NCI-H1436 treated with DMSO at 0.1 percent for 48 hours (cell line): ENCODE data around the gene TMEM259.
"Not testable (repeated sequence)": the region's sequence is repeated elsewhere in the genome, so short reads cannot be mapped to it uniquely, and the experiment has no call there.

Experiments
- DNase-seq: peaks from one replicate; lab custom pipeline; 2025; lab: John Stamatoyannopoulos, UW

Gene TMEM259

DNA sequence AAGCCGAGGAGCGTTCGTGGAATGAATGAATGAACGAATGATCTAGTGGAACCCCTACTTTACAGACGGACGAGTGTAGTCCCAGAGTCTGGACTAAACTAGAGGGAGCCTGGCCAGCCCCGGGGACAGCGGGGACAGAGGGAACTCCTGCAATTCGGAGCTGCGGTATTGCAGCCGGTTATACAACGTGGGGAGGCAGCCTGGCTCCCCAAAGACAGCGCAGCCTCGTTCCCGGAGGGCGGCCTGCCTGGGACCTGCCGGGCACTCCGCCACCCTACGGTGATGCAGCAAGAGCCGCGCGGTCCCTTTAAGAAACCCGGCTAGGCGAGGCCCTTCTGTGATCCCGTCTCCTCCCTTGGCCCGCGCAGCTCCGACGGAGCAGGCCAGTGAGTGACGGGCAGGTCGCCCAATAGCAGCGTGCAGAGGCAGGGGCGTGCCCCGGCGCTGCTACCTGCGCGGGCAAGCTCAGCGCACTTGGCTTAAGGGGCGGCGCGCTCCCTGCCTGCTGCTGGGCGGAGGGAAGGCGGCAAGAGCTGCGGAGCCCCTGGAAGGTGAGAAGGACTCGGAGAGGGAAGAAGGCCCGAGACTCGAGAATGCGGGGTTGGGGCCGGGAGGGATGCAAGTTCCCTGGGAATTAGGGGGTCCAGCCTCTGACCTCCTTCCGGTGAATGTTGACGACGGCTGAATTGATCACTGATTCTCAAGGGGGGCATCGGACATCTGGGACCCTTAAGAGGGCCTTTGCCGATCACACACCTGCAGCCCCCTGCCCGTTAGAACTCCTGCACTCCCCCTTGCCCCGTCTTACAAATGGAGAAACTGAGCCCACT is 18.9 kb upstream of the TMEM259 start, which contains the start of gene ABCA7:
Gene ABCA7, plus strand, starts transcription at position 462 of the 830 bp plus-strand sequence. CDS start 1,255 bp downstream, outside the sequence.
- peak; percentile 90 for DNase-seq

GRCh38 chr19:1038978-1039645 is 18.2 kb upstream of the TMEM259 start:
- DNase-seq = no peak

DNA sequence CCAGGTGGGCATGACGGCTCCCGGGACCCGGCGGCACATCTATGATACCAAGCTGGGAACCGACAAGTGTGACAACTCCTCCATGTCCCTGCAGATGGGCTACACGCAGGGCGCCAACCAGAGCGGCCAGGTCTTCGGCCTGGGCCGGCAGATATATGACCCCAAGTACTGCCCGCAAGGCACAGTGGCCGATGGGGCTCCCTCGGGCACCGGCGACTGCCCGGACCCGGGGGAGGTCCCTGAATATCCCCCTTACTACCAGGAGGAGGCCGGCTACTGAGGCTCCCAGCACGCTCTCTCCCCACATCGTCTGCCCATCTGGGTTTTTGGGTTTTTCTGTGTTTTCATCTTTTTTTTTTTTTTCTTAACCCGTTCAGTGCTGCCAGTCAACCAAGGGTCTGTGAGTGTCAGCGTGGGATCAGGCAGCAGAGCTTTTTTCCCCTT is 16.7 kb upstream of the TMEM259 start:
- DNase-seq = no peak

GRCh38 chr19:1035998-1036621 is 15.2 kb upstream of the TMEM259 start:
- DNase-seq = no peak

- no peak for DNase-seq
Measured at GRCh38 chr19:1032264-1032867, 11.4 kb upstream of the TMEM259 start.

DNA sequence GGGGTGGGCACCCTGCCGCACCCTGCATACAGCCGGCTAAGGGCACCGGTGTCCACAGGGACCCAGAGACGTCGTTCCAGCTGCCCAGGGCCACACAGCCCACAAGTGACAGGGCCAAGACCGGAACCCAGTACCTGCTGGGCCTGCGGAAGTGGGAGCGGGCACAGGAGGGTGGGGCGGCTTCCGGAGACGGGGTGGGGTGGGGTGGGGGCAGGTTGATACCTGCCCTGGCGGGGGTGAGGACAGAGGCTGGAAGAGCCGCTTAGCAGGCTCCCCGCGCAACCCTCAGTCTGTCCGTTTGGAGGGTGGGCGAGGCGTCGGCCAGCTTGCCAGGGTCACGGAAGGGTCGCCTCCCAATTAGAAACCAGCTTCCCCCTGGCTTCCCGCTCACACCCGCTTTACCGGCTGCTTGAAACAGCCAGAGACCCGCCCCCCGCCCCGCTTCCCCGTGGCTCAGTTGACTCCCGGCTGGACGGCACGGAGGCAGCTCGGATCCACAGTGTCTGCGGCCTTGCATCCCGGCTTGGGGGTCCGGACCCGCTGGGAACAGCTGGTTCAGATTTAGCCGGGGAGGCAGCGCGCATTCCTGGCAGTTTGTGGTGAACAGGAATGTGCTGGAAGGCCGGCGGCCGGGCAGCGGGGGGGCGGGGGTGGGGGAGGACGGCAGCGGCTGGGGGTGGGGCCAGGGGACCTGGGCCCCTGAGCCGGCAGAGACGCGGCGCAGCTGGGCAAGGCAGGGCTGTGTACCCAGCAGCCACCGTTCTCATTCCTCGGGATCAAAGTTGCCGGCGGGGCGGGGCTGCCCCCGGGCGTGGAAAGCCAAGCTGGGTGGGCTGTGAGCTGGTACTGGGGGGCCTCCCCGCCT is 7.4 kb upstream of the TMEM259 start:
- no peak for DNase-seq

DNA sequence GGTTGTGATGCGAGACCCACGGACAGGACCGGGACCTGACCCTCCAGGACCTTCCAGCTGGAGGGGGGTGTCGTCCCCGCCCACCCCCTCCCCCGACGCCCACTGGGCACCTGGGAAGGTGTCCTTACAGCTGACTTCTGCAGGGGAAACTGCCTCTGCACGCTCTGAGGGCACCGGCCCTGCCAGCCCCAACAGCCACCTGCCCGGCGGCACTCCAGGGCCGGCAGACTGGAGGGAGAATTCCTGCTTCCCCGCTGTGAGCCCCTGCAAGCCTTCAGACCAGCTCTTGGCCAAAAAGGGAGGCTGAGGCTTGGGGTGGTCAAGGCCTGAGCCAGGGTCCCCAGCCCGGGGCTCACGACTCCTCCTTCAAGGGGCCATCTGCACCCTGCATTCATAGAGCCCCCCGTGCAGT is 6.7 kb upstream of the TMEM259 start:
- DNase-seq = no peak

GRCh38 chr19:1026783-1027649 is 6.1 kb upstream of the TMEM259 start:
- no peak for DNase-seq

GRCh38 chr19:1025960-1026782 is 5.2 kb upstream of the TMEM259 start, which contains the start of gene CNN2:
Gene CNN2 (plus strand): TSS chr19:1026608. CDS start chr19:1026662, 54 bp downstream.
- no peak for DNase-seq

GRCh38 chr19:1025080-1025479 is 4.2 kb upstream of the TMEM259 start:
- DNase-seq = not testable (repeated sequence)

GRCh38 chr19:1023883-1024188 is 2.9 kb upstream of the TMEM259 start:
- DNase-seq = not testable (repeated sequence)

DNA sequence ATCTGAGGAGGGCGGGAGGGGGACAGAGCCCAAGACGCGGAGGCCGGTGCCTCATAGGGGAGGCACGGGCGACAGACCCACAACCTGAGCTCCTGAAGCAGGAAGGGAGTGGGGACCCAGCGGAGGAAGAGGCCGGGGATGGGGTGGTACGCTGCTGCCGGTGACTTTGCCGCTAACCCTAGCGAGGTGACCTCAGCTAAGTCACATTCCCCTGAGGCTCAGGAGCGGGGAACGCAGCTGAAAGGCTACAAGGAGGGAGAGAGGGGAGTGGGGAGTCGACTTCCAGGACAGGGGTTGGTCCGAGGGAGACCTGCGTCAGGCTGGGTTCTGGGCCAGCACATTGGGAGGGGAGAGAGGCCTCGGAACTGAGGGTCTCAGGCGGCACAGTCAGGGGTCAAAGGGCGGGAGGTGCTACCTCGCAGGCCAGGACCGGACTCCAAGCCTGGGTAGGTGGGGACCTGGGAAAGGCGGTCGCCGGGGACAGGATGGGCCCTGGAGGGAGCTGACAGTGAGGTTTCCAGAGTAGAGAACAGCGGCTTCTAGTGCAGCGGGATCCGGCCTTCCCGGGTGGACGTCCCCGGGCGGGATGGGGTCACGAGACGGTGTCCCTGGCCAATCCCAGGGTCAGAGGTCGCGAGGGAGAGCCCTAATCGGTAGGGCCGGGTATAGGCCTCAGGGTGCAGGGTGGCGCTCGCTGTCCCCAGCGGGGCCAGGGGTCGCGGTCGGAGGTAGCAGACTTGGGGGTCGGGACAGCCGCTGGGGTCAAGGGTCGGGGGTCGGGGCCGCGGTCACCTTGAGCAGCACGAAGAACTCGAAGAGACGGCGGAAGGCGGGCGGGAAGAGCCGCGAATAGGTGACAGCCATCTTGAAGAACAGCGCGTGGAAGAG is 699 bp downstream of the TMEM259 start:
- DNase-seq = no peak

DNA sequence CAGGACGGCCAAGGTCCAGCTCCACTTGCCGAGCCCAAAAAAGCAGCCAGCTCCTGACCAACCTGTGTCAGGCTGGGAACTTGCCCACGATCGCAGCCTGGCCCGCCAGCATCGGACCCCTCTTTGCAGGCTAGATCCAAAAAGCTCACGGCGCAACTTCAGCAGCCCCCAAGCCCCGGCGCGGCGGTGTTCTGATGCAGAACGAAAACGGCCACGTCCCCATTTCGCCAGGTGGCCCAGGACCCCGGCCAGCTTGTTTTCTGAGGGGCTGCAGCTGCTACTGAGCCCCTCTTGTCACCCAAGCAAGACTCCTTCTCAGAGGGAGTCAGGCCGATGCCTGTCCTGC is 1.3 kb downstream of the TMEM259 start:
- DNase-seq = no peak

GRCh38 chr19:1018932-1019615 is 1.8 kb downstream of the TMEM259 start:
- DNase-seq = no peak

- no peak for DNase-seq
Measured at GRCh38 chr19:1018393-1018792, 2.5 kb downstream of the TMEM259 start.

DNA sequence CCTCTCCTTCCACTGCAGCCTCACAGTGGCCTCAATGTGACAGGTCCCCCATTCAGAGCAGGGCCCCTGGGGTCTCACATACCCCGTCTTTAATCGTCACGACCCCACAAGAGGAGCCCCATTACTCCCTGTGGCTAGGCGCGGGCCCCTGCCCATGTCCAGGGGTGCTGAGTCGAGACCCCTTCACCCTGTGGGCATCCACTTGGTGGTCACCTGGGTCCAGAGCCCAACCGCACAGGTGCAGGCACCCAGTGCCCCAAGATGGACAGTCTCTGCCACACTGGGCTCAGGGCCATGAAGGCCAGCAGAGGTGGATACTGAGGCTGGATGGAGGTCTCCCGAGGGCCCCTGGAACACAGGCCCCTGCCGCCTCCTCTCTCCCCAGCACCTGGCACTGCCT is 3.0 kb downstream of the TMEM259 start:
- no peak for DNase-seq

DNA sequence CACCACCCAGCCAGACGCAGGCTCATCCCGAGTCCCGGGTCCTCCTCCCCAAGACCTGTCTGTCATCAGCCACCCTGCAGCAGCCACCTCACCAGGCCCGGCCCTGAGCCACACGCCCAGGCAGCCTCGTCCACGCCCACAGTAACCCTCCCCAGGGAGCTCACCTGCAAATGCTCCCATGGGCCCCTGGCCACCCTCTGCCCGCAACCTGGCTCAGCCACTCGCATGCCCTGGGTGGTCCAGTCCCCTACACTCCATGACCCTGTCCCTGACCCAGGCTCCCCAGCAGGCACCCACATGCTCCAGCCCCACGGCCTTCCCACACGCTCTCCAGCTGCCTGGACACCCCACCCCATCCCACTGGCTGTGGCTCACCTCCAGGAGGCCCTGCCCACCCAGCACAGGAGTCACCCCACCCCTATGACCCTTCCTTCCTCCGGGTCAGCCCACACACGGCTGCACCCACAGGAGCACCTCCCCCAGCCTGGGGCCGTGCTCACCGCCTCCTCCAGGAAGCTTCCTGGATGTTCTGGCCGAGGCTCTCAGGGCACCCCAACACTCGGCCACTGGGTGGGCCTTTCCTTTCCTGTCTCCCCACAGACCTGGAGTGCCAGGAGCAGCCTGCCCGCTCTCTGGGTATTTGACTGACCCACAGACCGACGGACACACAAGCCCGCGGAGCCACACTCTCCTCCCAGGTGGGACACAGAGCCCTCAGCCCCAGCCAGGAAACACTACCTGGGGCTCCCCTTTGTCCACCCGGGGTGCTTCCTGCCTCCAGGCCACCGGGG is 3.6 kb downstream of the TMEM259 start:
- no peak for DNase-seq
